H1 (cell line): ENCODE data around the gene RYK. TPM values are rescaled to one million over a fixed set of nuclear protein-coding genes. Genes with fewer than 3 reads are reported as not detected.

Experiments used
- ASH2L ChIP-seq: fragments of 200-600, 300-600 bp; sonication (generic); IDR thresholded peaks from one replicate; pipeline ENCODE4 v1.7.1; 2017; ENCODE audit warnings: low read length
- CBX8 ChIP-seq: fragments of 300-800, 300-1000 bp; sonication (generic); IDR thresholded peaks from 2 replicates; pipeline ENCODE4 v1.7.1; 2016; ENCODE audit warnings: low read depth, low read length, borderline replicate concordance
- CHD7 ChIP-seq: fragments of 300-600 bp; sonication (generic); IDR thresholded peaks from 2 replicates; pipeline ENCODE4 v1.7.1; 2012; ENCODE audit warnings: low read length, moderate library complexity, mild to moderate bottlenecking, inconsistent platforms; ENCODE audit not compliant: insufficient replicate concordance
- GTF2F1 ChIP-seq: IDR thresholded peaks from 2 replicates; pipeline ENCODE4 v1.6.1; 2012; ENCODE audit warnings: low read depth, low read length, improper control_type of control experiment, borderline replicate concordance
- POLR2A ChIP-seq, 2 experiments: IDR thresholded peaks; 1 replicate in 1 of 2; 2 replicates in 1 of 2; pipeline ENCODE4 v1.6.1; 2011; ENCODE audit warnings: low read depth in 2 of 2, low read length in 2 of 2, mild to moderate bottlenecking in 2 of 2; ENCODE audit errors: control extremely low read depth in 1 of 2
- POLR2AphosphoS5 ChIP-seq: IDR thresholded peaks from 2 replicates; pipeline ENCODE4 v1.6.1; 2011; ENCODE audit warnings: low read depth, low read length
- RAD21 ChIP-seq, 2 experiments: IDR thresholded peaks in 1 of 2; conservative IDR thresholded peaks in 1 of 2; 2 replicates each; pipeline ENCODE4 v1.6.1; 2011; ENCODE audit warnings: low read depth in 2 of 2, low read length in 2 of 2, improper control_type of control experiment in 1 of 2, inconsistent platforms in 1 of 2, mild to moderate bottlenecking in 1 of 2, moderate library complexity in 1 of 2
- RFX5 ChIP-seq: IDR thresholded peaks from 2 replicates; pipeline ENCODE4 v1.6.1; 2011; ENCODE audit warnings: low read depth, low read length, improper control_type of control experiment, borderline replicate concordance
- RXRA ChIP-seq: IDR thresholded peaks from 2 replicates; pipeline ENCODE4 v1.6.1; 2011; ENCODE audit warnings: low read depth, mild to moderate bottlenecking, low read length, moderate library complexity; ENCODE audit not compliant: insufficient read depth
- SIRT6 ChIP-seq: IDR thresholded peaks from one replicate; pipeline ENCODE4 v1.7.1; 2012; ENCODE audit warnings: low read length, inconsistent platforms
- SRF ChIP-seq: IDR thresholded peaks from 2 replicates; pipeline ENCODE4 v1.6.1; 2011; ENCODE audit warnings: mild to moderate bottlenecking, low read depth, low read length, moderate library complexity
- TCF12 ChIP-seq: IDR thresholded peaks from 2 replicates; pipeline ENCODE4 v1.6.1; 2011; ENCODE audit warnings: low read depth, mild to moderate bottlenecking, low read length
- polyA plus RNA-seq, 7 experiments: library from polyadenylated mRNA; depleted of rRNA in 3 of 7; stranded (reverse) in 5 of 7; unstranded in 2 of 7; fragments of >200 nt in 5 of 7; fragments of 200-250 nt in 2 of 7; gene quantifications; 1 replicate in 5 of 7; 2 replicates in 1 of 7; 4 replicates in 1 of 7; pipeline versions ENCODE4 v1.2.1 to v1.2.3, GENCODE V29; 2011 to 2013; ENCODE audit warnings: missing spikeins in 2 of 7, mixed read lengths in 2 of 7
- total RNA-seq: library from RNA; stranded (reverse); fragmentation: NEBNext Ultra II Directional; extraction: Animal tissue kit (Norgen Biotek cat#: 25700); gene quantifications from 2 replicates; pipeline ENCODE4 v1.2.1, GENCODE V29; 2021

RYK gene
- total and polyA plus RNA-seq, 2 of the 8 experiments (the other 6 are each of a cell fraction or from before 2014, with no cell fraction given): 30.5 to 63.8 TPM

- TF ChIP-seq CHD7 (no peak), GTF2F1 (no peak), CBX8 (no peak), POLR2AphosphoS5 (no peak), SIRT6 (no peak), SRF (no peak), RAD21 (IDR thresholded peaks at IDR 0.05 in 1 of 2, conservative IDR thresholded peaks at IDR 0.05 in 1 of 2; ENCODE audit: low read depth in 2 of 2, low read length in 2 of 2) (no peak), RXRA (no peak), POLR2A (IDR thresholded peaks at IDR 0.05; ENCODE audit: control extremely low read depth in 1 of 2, low read depth in 2 of 2, low read length in 2 of 2) (no peak), RFX5 (no peak), ASH2L (no peak), TCF12 (no peak)
Measured at GRCh38 chr3:134279466-134279865, 28.8 kb upstream of the RYK start (continued).
